Gastrocnemius medialis (tissue), 4 donors: ENCODE data around the gene BNIP5.

Experiments
- CTCF ChIP-seq, 5 experiments: fragments of 450-650 bp in 3 of 5; fragments of 200-600 bp in 2 of 5; sonication (generic) in 2 of 5; IDR thresholded peaks in 4 of 5; conservative IDR thresholded peaks in 1 of 5; 1 replicate in 4 of 5; 2 replicates in 1 of 5; pipeline ENCODE4 v1.5.1; 2016 to 2019; ENCODE audit warnings: antibody characterized with exemption in 5 of 5, mild to moderate bottlenecking in 3 of 5, moderate library complexity in 3 of 5
- POLR2A ChIP-seq, 2 donors: fragments of 450-650 bp; IDR thresholded peaks; one replicate each; pipeline ENCODE4 v1.6.1; 2017; ENCODE audit warnings: antibody characterized with exemption in 2 of 2, mild to moderate bottlenecking in 2 of 2, moderate library complexity in 2 of 2

GRCh38 chr6:36352477-36353157 is 15.9 kb upstream of the BNIP5 start:
- TF ChIP-seq CTCF (IDR thresholded peaks at IDR 0.05 in 4 of 5, conservative IDR thresholded peaks at IDR 0.05 in 1 of 5) (no peak), POLR2A (IDR thresholded peaks at IDR 0.05) (no peak)
